HG03520 (cell line): ENCODE measurements around the gene HRH1.
A peak's percentile ranks its signal among the peaks of the same experiment; 100 is the strongest.

ENCODE experiments used
- ATAC-seq: cut with Tn5 transposase; IDR thresholded peaks from one replicate; pipeline ENCODE4 v1.9.1; 2021; ENCODE audit warnings: mild to moderate bottlenecking, moderate library complexity; ENCODE audit not compliant: unreplicated experiment

The HRH1 gene

DNA sequence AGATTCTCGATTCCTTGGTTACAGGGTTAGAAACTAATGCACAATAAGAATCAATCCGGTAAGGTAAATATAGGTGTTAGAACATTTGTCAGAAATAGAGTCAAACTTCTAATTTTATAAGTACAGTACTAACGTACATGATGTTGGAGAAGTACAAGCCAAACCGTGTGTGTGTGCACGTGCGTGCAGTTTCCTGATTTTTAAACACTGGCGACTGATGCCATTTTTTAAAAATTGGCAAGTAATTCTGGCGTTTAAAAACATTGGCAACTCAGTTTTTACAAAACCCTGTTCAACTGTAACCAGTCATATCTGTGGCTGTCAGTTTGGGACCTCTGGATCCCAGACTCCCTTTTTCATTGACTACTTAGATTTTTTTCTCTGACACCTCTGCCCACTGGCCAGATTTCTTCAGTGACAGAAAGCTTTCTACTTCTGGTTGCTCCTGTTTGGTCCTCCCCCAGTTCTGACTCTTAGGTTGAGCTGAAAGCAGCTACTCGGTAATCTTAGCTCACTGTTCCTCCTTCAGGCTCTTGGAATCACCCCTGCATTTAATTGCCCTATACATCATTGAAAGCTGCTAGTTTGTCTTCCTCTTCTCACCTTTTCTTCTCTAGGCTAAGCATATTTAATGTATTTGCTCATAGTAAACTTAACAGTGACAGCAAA, 118.7 kb downstream of the HRH1 start:
- no peak for ATAC-seq

- no peak for ATAC-seq
These were observed 119.6 kb downstream of the HRH1 start for GRCh38 chr3:11273891-11274291.

DNA sequence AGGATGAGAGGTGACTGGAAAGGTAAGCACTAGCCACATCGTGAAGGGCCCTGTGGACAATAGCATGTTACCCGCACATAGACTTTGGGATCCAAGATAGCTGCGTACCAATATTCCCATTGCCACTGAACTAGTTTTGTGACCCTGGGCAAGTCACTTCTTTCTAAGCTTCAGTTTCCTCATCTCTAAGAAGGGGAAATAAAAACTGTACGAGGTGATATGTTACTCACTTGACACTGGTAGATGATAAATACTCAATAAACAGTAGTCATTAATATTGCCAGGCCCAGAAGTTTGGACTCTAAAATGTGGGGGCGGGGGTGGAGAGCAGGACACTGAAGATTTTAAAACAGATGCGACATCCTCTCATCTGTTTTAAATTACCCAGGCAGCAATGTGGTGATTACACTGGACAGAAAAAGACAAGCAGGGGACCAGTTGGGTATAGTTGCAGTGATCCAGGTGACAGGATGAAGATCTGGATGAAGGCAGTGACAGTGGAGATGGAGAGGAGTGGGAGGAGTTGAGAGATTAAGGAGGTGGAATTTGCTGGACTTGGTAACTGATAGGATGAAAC, 120.4 kb downstream of the HRH1 start:
- ATAC-seq = no peak

GRCh38 chr3:11275926-11276325, 121.6 kb downstream of the HRH1 start:
- ATAC-seq = no peak

- ATAC-seq = no peak
These were observed 122.6 kb downstream of the HRH1 start for GRCh38 chr3:11276901-11277300.

GRCh38 chr3:11282250-11283138, 128.2 kb downstream of the HRH1 start:
- no peak for ATAC-seq

GRCh38 chr3:11283139-11283475, 128.8 kb downstream of the HRH1 start:
- no peak for ATAC-seq

DNA sequence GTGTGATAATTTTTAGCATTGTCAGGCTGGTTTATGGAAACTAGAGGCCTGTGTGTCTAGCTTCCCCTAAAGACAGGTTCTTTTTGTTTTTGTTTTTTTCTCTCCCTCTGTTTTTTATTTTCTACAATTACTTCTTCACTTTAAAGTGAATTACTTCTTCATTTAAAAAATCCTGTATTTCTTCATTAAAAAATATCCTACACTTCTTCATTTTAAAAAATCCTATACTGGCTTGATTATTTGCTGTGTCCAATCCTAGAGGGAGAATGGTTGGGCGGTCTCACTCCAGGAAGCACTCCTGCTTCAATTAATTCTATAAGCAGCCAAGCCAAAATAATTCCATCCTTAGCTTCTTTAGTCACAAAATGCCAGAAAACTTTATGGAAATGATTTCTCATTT, 129.7 kb downstream of the HRH1 start:
- no peak for ATAC-seq

GRCh38 chr3:11285471-11285870, 131.2 kb downstream of the HRH1 start:
- no peak for ATAC-seq

GRCh38 chr3:11287404-11287803, 133.1 kb downstream of the HRH1 start:
- no peak for ATAC-seq

- no peak for ATAC-seq
These were observed 133.8 kb downstream of the HRH1 start for GRCh38 chr3:11288021-11288491.

GRCh38 chr3:11288786-11289637, 134.7 kb downstream of the HRH1 start:
- peak; percentile 67 for ATAC-seq

- no peak for ATAC-seq
These were observed 135.6 kb downstream of the HRH1 start for GRCh38 chr3:11289864-11290263.

GRCh38 chr3:11290743-11291680, 136.7 kb downstream of the HRH1 start:
- no peak for ATAC-seq

GRCh38 chr3:11291808-11292207, 137.5 kb downstream of the HRH1 start:
- ATAC-seq = no peak

- no peak for ATAC-seq
These were observed 142.8 kb downstream of the HRH1 start for GRCh38 chr3:11297126-11297525.

GRCh38 chr3:11300970-11301369, 146.7 kb downstream of the HRH1 start:
- ATAC-seq = peak; percentile 73

GRCh38 chr3:11302444-11302843, 148.2 kb downstream of the HRH1 start:
- ATAC-seq = no peak

DNA sequence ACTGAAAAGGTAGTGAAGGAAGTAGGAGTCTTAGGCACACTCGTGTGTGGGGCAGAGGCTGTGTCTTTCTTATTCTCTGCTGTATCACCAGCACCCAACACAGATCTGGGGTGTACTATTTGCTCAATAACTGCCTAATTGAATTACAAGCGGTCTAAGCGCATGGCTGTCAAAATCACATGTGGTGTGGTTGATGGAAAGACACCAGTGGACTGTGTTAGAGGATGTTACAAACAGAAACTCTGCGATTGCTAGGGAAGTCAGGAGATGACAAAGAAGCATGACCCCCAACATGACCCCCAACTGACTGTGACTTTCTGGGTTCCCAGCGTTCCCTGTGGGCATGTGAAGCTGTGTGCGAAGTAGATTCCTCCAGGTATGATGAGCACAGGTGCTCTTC, 149.9 kb downstream of the HRH1 start:
- ATAC-seq = no peak

GRCh38 chr3:11305509-11305908, 151.2 kb downstream of the HRH1 start:
- ATAC-seq = no peak
